ENCODE results near the gene PRAMEF12.

The PRAMEF12 gene

GRCh38 chr1:12754738-12755137, 18.8 kb upstream of the PRAMEF12 start:
- no peaks in the 10 kb centered on the region for H3K4me1 ChIP-seq (ENCODE audit: control insufficient read depth in 1 of 2, insufficient read depth in 1 of 2, low read depth in 1 of 2, low read length in 1 of 2)
- H3K4me3 ChIP-seq (ENCODE audit: low read depth in 1 of 2, low read length in 1 of 2) = no peak overlapping the region
- H3K27ac ChIP-seq = no peak overlapping the region
- H3K9me3 ChIP-seq = peaks cover 3% of the 10 kb centered on the region
- H3K27me3 ChIP-seq = peaks cover 59% of the 10 kb centered on the region
- TF ChIP-seq CTCF (IDR thresholded peaks at IDR 0.05) = no peak
- H3K36me3 ChIP-seq = no peaks in the 10 kb centered on the region

GRCh38 chr1:12756273-12756672, 17.3 kb upstream of the PRAMEF12 start:
- H3K4me1 ChIP-seq (ENCODE audit: control insufficient read depth in 1 of 2, insufficient read depth in 1 of 2, low read depth in 1 of 2, low read length in 1 of 2) = no peaks in the 10 kb centered on the region
- no peak for TF ChIP-seq CTCF (IDR thresholded peaks at IDR 0.05)
- peaks cover 66% of the 10 kb centered on the region for H3K27me3 ChIP-seq
- H3K27ac ChIP-seq = no peak overlapping the region
- H3K4me3 ChIP-seq (ENCODE audit: low read depth in 1 of 2, low read length in 1 of 2) = no peak overlapping the region
- no peaks in the 10 kb centered on the region for H3K36me3 ChIP-seq
- no peaks in the 10 kb centered on the region for H3K9me3 ChIP-seq

GRCh38 chr1:12756768-12757413, 16.6 kb upstream of the PRAMEF12 start:
- H3K4me1 ChIP-seq (ENCODE audit: control insufficient read depth in 1 of 2, insufficient read depth in 1 of 2, low read depth in 1 of 2, low read length in 1 of 2) = no peaks in the 10 kb centered on the region
- H3K4me3 ChIP-seq (ENCODE audit: low read depth in 1 of 2, low read length in 1 of 2) = no peak overlapping the region
- no peak for TF ChIP-seq CTCF (IDR thresholded peaks at IDR 0.05)
- peaks cover 66% of the 10 kb centered on the region for H3K27me3 ChIP-seq
- no peak overlapping the region for H3K27ac ChIP-seq
- no peaks in the 10 kb centered on the region for H3K9me3 ChIP-seq
- no peaks in the 10 kb centered on the region for H3K36me3 ChIP-seq

GRCh38 chr1:12757836-12758235, 15.7 kb upstream of the PRAMEF12 start:
- no peaks in the 10 kb centered on the region for H3K36me3 ChIP-seq
- H3K9me3 ChIP-seq = no peaks in the 10 kb centered on the region
- no peak overlapping the region for H3K27ac ChIP-seq
- H3K27me3 ChIP-seq = peaks cover 57% of the 10 kb centered on the region
- no peak for TF ChIP-seq CTCF (IDR thresholded peaks at IDR 0.05)
- no peak overlapping the region for H3K4me3 ChIP-seq (ENCODE audit: low read depth in 1 of 2, low read length in 1 of 2)
- no peaks in the 10 kb centered on the region for H3K4me1 ChIP-seq (ENCODE audit: control insufficient read depth in 1 of 2, insufficient read depth in 1 of 2, low read depth in 1 of 2, low read length in 1 of 2)

GRCh38 chr1:12760256-12760795, 13.2 kb upstream of the PRAMEF12 start:
- Histone ChIP-seq H3K9me3 (no peaks in the 10 kb centered on the region), H3K36me3 (no peaks in the 10 kb centered on the region), H3K4me1 (ENCODE audit: control insufficient read depth in 1 of 2, insufficient read depth in 1 of 2, low read depth in 1 of 2, low read length in 1 of 2) (no peaks in the 10 kb centered on the region), H3K4me3 (ENCODE audit: low read depth in 1 of 2, low read length in 1 of 2) (no peak overlapping the region), H3K27ac (no peak overlapping the region), H3K27me3 (peaks cover 47% of the 10 kb centered on the region)
- no peak for TF ChIP-seq CTCF (IDR thresholded peaks at IDR 0.05)

Data from neutrophil (primary cell).